K562 (cell line): ENCODE data around the gene NPC1. TPM values are rescaled to one million over a fixed set of nuclear protein-coding genes. Genes with fewer than 3 reads are reported as not detected.
A peak's percentile ranks its signal among the peaks of the same experiment; 100 is the strongest.

Experiments used
- ATAC-seq: fragments of 200-7000 bp; cut with Tn5 transposase; 3 replicates; pipeline ENCODE4 v1.9.1; 2020; ENCODE audit warnings: moderate library complexity
- BruUV-seq: library from RNA; stranded (reverse); fragments of 400-500 nt; replicated peaks from 2 replicates; lab custom pipeline; 2021; lab: Mats Ljungman, UMichigan
- CTCF ChIA-PET: fragments of 300-600 bp; formaldehyde crosslinking; extraction: SDS; loops from one replicate; lab custom pipeline; 2021; ENCODE audit warnings: low intra/inter-chr PET ratio; lab: Yijun Ruan, JAX
- POLR2A ChIA-PET: fragments of 300-600, 350-650 bp; sonication (Branson Sonifier 250); formaldehyde crosslinking; extraction: SDS; loops from one replicate; lab custom pipeline; 2021; ENCODE audit warnings: antibody characterized with exemption, inconsistent platforms; lab: Yijun Ruan, JAX
- DNase-seq, 4 experiments: peaks; one replicate each; pipeline versions ENCODE4 v3.0.0 to v3.0.0-alpha.2; 2011 to 2018; ENCODE audit warnings: low spot score in 3 of 4, mixed read lengths in 3 of 4; ENCODE audit errors: extremely low read depth in 1 of 4
- FAIRE-seq: peaks from 2 replicates; lab custom pipeline; 2011; peaks lifted over from hg19 to GRCh38; lab: Jason Lieb, UNC
- H2AFZ ChIP-seq: 2 replicates; pipeline ENCODE4 v1.6.0; 2011; ENCODE audit warnings: low read depth, low read length, control low read depth, inconsistent platforms
- H3K27ac ChIP-seq: fragments of 200-600 bp; 3 replicates; pipeline ENCODE4 v1.8.0; 2011; ENCODE audit warnings: low read depth, mild to moderate bottlenecking, control low read depth, inconsistent platforms, low read length, moderate library complexity, mixed read lengths; ENCODE audit errors: extremely low read depth
- H3K27me3 ChIP-seq, 2 experiments: fragments of 300-600 bp in 1 of 2; 2 replicates in 1 of 2; 3 replicates in 1 of 2; pipeline versions ENCODE4 v1.6.0 to v1.8.0; 2011; ENCODE audit warnings: inconsistent platforms in 2 of 2, low read length in 2 of 2, mild to moderate bottlenecking in 1 of 2, mixed read lengths in 1 of 2, moderate library complexity in 1 of 2; ENCODE audit not compliant: control insufficient read depth in 2 of 2, insufficient read depth in 2 of 2
- H3K36me3 ChIP-seq: fragments of 300-600 bp; 3 replicates; pipeline ENCODE4 v1.8.0; 2011; ENCODE audit warnings: mild to moderate bottlenecking, low read length, inconsistent platforms; ENCODE audit not compliant: control insufficient read depth, insufficient read depth
- H3K4me1 ChIP-seq, 2 experiments: fragments of 200-600 bp in 1 of 2; replicated peaks in 1 of 2; 2 replicates in 1 of 2; 3 replicates in 1 of 2; pipeline versions ENCODE4 v1.5.1 to v1.8.0; 2011; ENCODE audit warnings: inconsistent platforms in 2 of 2, low read length in 2 of 2, mild to moderate bottlenecking in 1 of 2, mixed read lengths in 1 of 2, moderate library complexity in 1 of 2; ENCODE audit not compliant: control insufficient read depth in 2 of 2, insufficient read depth in 2 of 2
- H3K4me2 ChIP-seq: 2 replicates; pipeline ENCODE4 v1.6.1; 2011; ENCODE audit warnings: low read length, control low read depth, inconsistent platforms, mixed read lengths; ENCODE audit not compliant: insufficient read depth
- H3K4me3 ChIP-seq: fragments of 200-600 bp; sonication (generic), shearing (Covaris generic); 2 replicates; pipeline ENCODE4 v1.5.1; 2016; ENCODE audit warnings: control low read depth, inconsistent platforms
- H3K79me2 ChIP-seq: fragments of 200-600 bp; 3 replicates; pipeline ENCODE4 v1.8.0; 2011; ENCODE audit warnings: low read length, inconsistent platforms; ENCODE audit not compliant: control insufficient read depth, insufficient read depth
- H3K9ac ChIP-seq, 2 experiments: 2 replicates each; pipeline versions ENCODE4 v1.6.0 to v1.6.1; 2011; ENCODE audit warnings: low read depth in 2 of 2, low read length in 2 of 2, control low read depth in 1 of 2, inconsistent platforms in 1 of 2, mild to moderate bottlenecking in 1 of 2, mixed read lengths in 1 of 2; ENCODE audit not compliant: insufficient read depth in 1 of 2
- H3K9me1 ChIP-seq: one replicate; pipeline ENCODE4 v1.6.0; 2011; ENCODE audit warnings: inconsistent platforms, mild to moderate bottlenecking, low read length, moderate library complexity; ENCODE audit not compliant: control insufficient read depth, insufficient read depth
- H3K9me3 ChIP-seq: replicated peaks from 2 replicates; pipeline ENCODE4 v1.5.1; 2011; ENCODE audit warnings: low read depth, low read length, inconsistent platforms; ENCODE audit not compliant: control insufficient read depth, insufficient read depth
- H4K20me1 ChIP-seq: replicated peaks from 2 replicates; pipeline ENCODE4 v1.6.1; 2011; ENCODE audit warnings: low read length, inconsistent platforms, mixed read lengths; ENCODE audit not compliant: control insufficient read depth, insufficient read depth
- ARID1B ChIP-seq: fragments of 450-650 bp; IDR thresholded peaks from 2 replicates; pipeline ENCODE4 v1.6.1; 2016; ENCODE audit warnings: antibody characterized with exemption, mild to moderate bottlenecking, inconsistent platforms
- BRD9 ChIP-seq: fragments of 450-650 bp; IDR thresholded peaks from 2 replicates; pipeline ENCODE4 v1.6.1; 2018; ENCODE audit warnings: low read depth; ENCODE audit not compliant: partially characterized antibody
- CEBPG ChIP-seq, 3 experiments: fragments of 200-800 bp in 1 of 3; sonication (Bioruptor generic) in 1 of 3; sonication (generic) in 1 of 3; formaldehyde crosslinking in 1 of 3; IDR thresholded peaks in 2 of 3; conservative IDR thresholded peaks in 1 of 3; 2 replicates each; pipeline versions ENCODE4 v1.6.1 to v1.8.0; 2016 to 2022; ENCODE audit warnings: missing compliant biosample characterization in 2 of 3, missing genetic modification characterization in 2 of 3, mild to moderate bottlenecking in 1 of 3, missing genetic modification reagents in 1 of 3
- CSDE1 ChIP-seq, 2 experiments: fragments of 450-650 bp; IDR thresholded peaks; 2 replicates each; pipeline ENCODE4 v1.6.1; 2016; ENCODE audit warnings: mild to moderate bottlenecking in 1 of 2
- TCFL5 ChIP-seq: fragments of 250-450 bp; sonication (Bioruptor Pico); conservative IDR thresholded peaks from 2 replicates; pipeline ENCODE4 v1.6.1; 2021; ENCODE audit warnings: mild to moderate bottlenecking, moderate library complexity, matching md5 sums
- WGBS: fragments of 100-300 bp; shearing (Covaris generic); methylation state at CpG from one replicate; pipeline ENCODE4 v1.1.6; 2016; ENCODE audit warnings: low coverage, mixed read lengths; ENCODE audit not compliant: insufficient coverage; ENCODE audit errors: missing lambda C conversion rate; 5-methylcytosine and 5-hydroxymethylcytosine counted together
- in situ Hi-C: fragments of 300-500 bp; cut with MboI; formaldehyde crosslinking; loops from 4 replicates; pipeline ENCODE4 v1.15.0; 2018; ENCODE audit warnings: inconsistent platforms, mixed read lengths
- intact Hi-C: fragments of 100-400 bp; cut with micrococcal nuclease; formaldehyde crosslinking; loops from 2 replicates; pipeline ENCODE4 v1.14.2; 2022
- polyA plus RNA-seq, 8 experiments: library from polyadenylated mRNA; depleted of rRNA in 4 of 8; stranded (reverse) in 5 of 8; unstranded in 3 of 8; fragments of >200 nt; fragmentation: Nextera tagmentation in 2 of 8; fragmentation: Illumina TruSeq in 1 of 8; extraction: Ambion mirVana in 2 of 8; extraction: Trizol in 1 of 8; gene quantifications; 2 replicates each; pipeline versions ENCODE4 v1.2.1 to v1.2.3, GENCODE V29; 2011 to 2014; ENCODE audit warnings: inconsistent platforms in 1 of 8, missing spikeins in 1 of 8
- total RNA-seq, 7 experiments: library from RNA; depleted of rRNA in 6 of 7; stranded (reverse); fragments of >200 nt in 6 of 7; fragmentation: Illumina TruSeq in 2 of 7; extraction: Trizol in 2 of 7; gene quantifications; 2 replicates each; pipeline versions ENCODE4 v1.2.1 to v1.2.3, GENCODE V29; 2011 to 2021; ENCODE audit warnings: low replicate concordance in 1 of 7

Gene NPC1
- total and polyA plus RNA-seq, 9 of the 15 experiments (the other 6 are each of a cell fraction or from before 2014, with no cell fraction given) = 17.1 to 45.9 (median 27.6) TPM

- no TSS peak for BruUV-seq
- H3K79me2 ChIP-seq = peaks cover 2% of the 10 kb centered on the region
- no peaks in the 10 kb centered on the region for H4K20me1 ChIP-seq
- H3K4me1 ChIP-seq = peaks cover 3 to 6% of the 10 kb centered on the region in 2 experiments
- intact Hi-C loops = no loop called here
- no peak for TF ChIP-seq ARID1B
- TF ChIP-seq, all 486 proteins: peak for 0
- DNase-seq = no peak
- no peak overlapping the region for H3K4me3 ChIP-seq
- no peak overlapping the region for H3K27ac ChIP-seq
- 0% methylated on average over 1 of the region's 1 CpG for WGBS
- in situ Hi-C loops = no loop called here
- H3K9me1 ChIP-seq = no peaks in the 10 kb centered on the region
- H3K9ac ChIP-seq = no peak overlapping the region
- peaks cover 20 to 27% of the 10 kb centered on the region in 2 experiments; a peak in 4 of 5 replicates for H3K27me3 ChIP-seq
- ATAC-seq = no peak
- no peaks in the 10 kb centered on the region for H3K9me3 ChIP-seq
- FAIRE-seq = no peak
- POLR2A ChIA-PET = interaction anchor here (0.7 kb wide), 1 partner anchor 67 kb away, joined by 3 read pairs; no protein-coding TSS in a partner anchor
- H2AFZ ChIP-seq = no peak overlapping the region
- CTCF ChIA-PET = no interaction called here
- no peaks in the 10 kb centered on the region for H3K36me3 ChIP-seq
- H3K4me2 ChIP-seq = no peak overlapping the region
Measured at GRCh38 chr18:23591011-23591410, 4.7 kb upstream of the NPC1 start.

GRCh38 chr18:23588836-23589560 is 2.7 kb upstream of the NPC1 start:
- Histone ChIP-seq H3K9ac (no peak overlapping the region), H3K36me3 (0 out of 3 replicates have a peak, but pooled peaks cover 2% of the 10 kb centered on the region), H3K4me2 (no peak overlapping the region), H3K9me1 (no peaks in the 10 kb centered on the region), H3K27ac (no peak overlapping the region), H3K27me3 (peaks cover 18 to 27% of the 10 kb centered on the region in 2 experiments; a peak in 4 of 5 replicates), H3K79me2 (peaks cover 22% of the 10 kb centered on the region), H2AFZ (no peak overlapping the region), H4K20me1 (no peaks in the 10 kb centered on the region), H3K4me1 (peaks cover 8 to 11% of the 10 kb centered on the region in 2 experiments), H3K9me3 (no peaks in the 10 kb centered on the region), H3K4me3 (no peak overlapping the region)
- FAIRE-seq (no peak), ATAC-seq (no peak), DNase-seq (no peak)
- TF ChIP-seq BRD9 = no peak
- TF ChIP-seq CEBPG (CRISPR knock-in tag; IDR thresholded peaks at IDR 0.05) = no peak
- peak; percentile 27 to 36; a peak in 2 of 4 replicates for TF ChIP-seq CEBPG (tag; conservative IDR thresholded peaks at IDR 0.05 in 1 of 2, IDR thresholded peaks at IDR 0.05 in 1 of 2)
- TF ChIP-seq TCFL5 (CRISPR knock-in tag) = no peak
- no peak for TF ChIP-seq CSDE1 (IDR thresholded peaks at IDR 0.05)
- in situ Hi-C loops (loop anchor here (5.0 kb wide), 1 partner anchor 72 kb away; no protein-coding TSS in a partner anchor), intact Hi-C loops (loop anchor here (10.0 kb wide), 1 partner anchor 454 kb away; the partner anchor contains the start of gene CABLES1)
- ChIA-PET CTCF (no interaction called here), POLR2A (interaction anchor here (0.8 to 1.1 kb wide), 3 partner anchors 8 to 87 kb away, joined by 3 read pairs; no protein-coding TSS in a partner anchor)
- BruUV-seq = no TSS peak
- 7% methylated on average over 11 of the region's 11 CpGs for WGBS
